Pancreas (tissue), 10 donors: Measurements from ENCODE around the gene IKBKG. TPM values are rescaled to one million over a fixed set of nuclear protein-coding genes. Genes with fewer than 3 reads are reported as not detected.
A peak's percentile ranks its signal among the peaks of the same experiment; 100 is the strongest.
"Not testable (repeated sequence)": the region's sequence is repeated elsewhere in the genome, so short reads cannot be mapped to it uniquely, and the experiment has no call there.

ENCODE experiments used
- ATAC-seq, 4 donors: fragments of 200-7000 bp; cut with Tn5 transposase; one replicate each; pipeline versions ENCODE4 v1.8.0 to v1.9.1; 2020; ENCODE audit warnings: mild to moderate bottlenecking in 4 of 4, moderate library complexity in 4 of 4
- DNase-seq, 6 donors: peaks; one replicate each; pipeline ENCODE4 v3.0.0-alpha.2; 2020
- FAIRE-seq: peaks from 2 replicates; lab custom pipeline; 2012; peaks lifted over from hg19 to GRCh38; lab: Jason Lieb, UNC
- H3K27ac ChIP-seq, 4 donors: fragments of 200-600 bp; sonication (generic); 1 replicate in 3 of 4; 2 replicates in 1 of 4; pipeline versions ENCODE4 v1.5.0 to v1.8.0; 2020
- H3K27me3 ChIP-seq, 4 donors: fragments of 200-600 bp; one replicate each; pipeline ENCODE4 v1.8.0; 2021
- H3K36me3 ChIP-seq, 3 donors: fragments of 200-600 bp; sonication (generic) in 1 of 3; one replicate each; pipeline versions ENCODE4 v1.5.0 to v1.8.0; 2020 to 2021
- H3K4me1 ChIP-seq, 3 donors: fragments of 200-600 bp; one replicate each; pipeline ENCODE4 v1.8.0; 2021
- H3K4me3 ChIP-seq, 4 donors: fragments of 200-600 bp; sonication (generic) in 2 of 4; one replicate each; pipeline versions ENCODE4 v1.5.0 to v1.8.0; 2020 to 2021
- H3K9me3 ChIP-seq, 4 donors: fragments of 200-600 bp; one replicate each; pipeline ENCODE4 v1.8.0; 2021
- CTCF ChIP-seq, 4 donors: fragments of 200-600 bp; sonication (generic) in 3 of 4; IDR thresholded peaks; one replicate each; pipeline versions ENCODE4 v1.5.0 to v1.8.0; 2021; ENCODE audit warnings: antibody characterized with exemption in 4 of 4
- WGBS, 2 donors: extraction: QIAGEN DNeasy Blood & Tissue Kit; methylation state at CpG; one replicate each; pipeline ENCODE4 v1.1.7; 2013; 5-methylcytosine and 5-hydroxymethylcytosine counted together
- intact Hi-C, 3 donors: fragments of 100-400 bp; cut with DNase I; formaldehyde crosslinking; loops; one replicate each; pipeline versions ENCODE4 v1.11.1 to v1.14.2; 2022
- polyA plus RNA-seq, 2 donors: library from polyadenylated mRNA; stranded (reverse); fragments of 200-250 nt; gene quantifications; one replicate each; pipeline ENCODE4 v1.2.3, GENCODE V29; 2013
- total RNA-seq, 6 donors: library from RNA; stranded (reverse); fragmentation: NEBNext Ultra II Directional in 4 of 6; extraction: Animal tissue kit (Norgen Biotek cat#: 25700) in 4 of 6; gene quantifications; one replicate each; pipeline versions ENCODE4 v1.2.1 to v1.2.4, GENCODE V29; 2021 to 2023
- donor health status: healthy with polysubstance abuse.
- donor health status: DM: no; HTN: no; CAD: no; lungs with moderate emphysema.
- donor health status: DM: no; HTN: no; CAD: no.
- donor health status: control.
- donor health status: control.
- donor health status: Bipolar disorder and iron deficiency.
- donor health status: DM: yes; HTN: yes; CAD: no.
- donor health status: DM: no; HTN: no; CAD: no.
- donor health status: DM: no; HTN: no; CAD: no.
- donor health status: DM: yes; HTN: yes; CAD: no.

The IKBKG gene
- total and polyA plus RNA-seq, 8 donors = 6.3 to 29.7 (median 10.2) TPM

GRCh38 chrX:154531626-154532025 is 15.8 kb upstream of the IKBKG start:
- Histone ChIP-seq H3K9me3 (no peaks in the 10 kb centered on the region), H3K4me3 (no peak overlapping the region), H3K36me3 (no peaks in the 10 kb centered on the region), H3K27me3 (no peaks in the 10 kb centered on the region), H3K27ac (no peak overlapping the region), H3K4me1 (peaks cover 0 to 2% (median 0%) of the 10 kb centered on the region in 3 donors)
- FAIRE-seq = no peak
- no peak for DNase-seq
- 74 to 81% methylated on average over 14 to 16 of the region's 16 CpGs for WGBS, 2 donors
- ATAC-seq = no peak
- TF ChIP-seq CTCF (IDR thresholded peaks at IDR 0.05) = no peak
- intact Hi-C loops = no loop called here

GRCh38 chrX:154532690-154533089 is 14.7 kb upstream of the IKBKG start:
- TF ChIP-seq CTCF (IDR thresholded peaks at IDR 0.05) = no peak
- no peaks in the 10 kb centered on the region for H3K9me3 ChIP-seq
- intact Hi-C loops = no loop called here
- no peak for ATAC-seq
- no peaks in the 10 kb centered on the region for H3K4me1 ChIP-seq
- H3K27ac ChIP-seq = no peak overlapping the region
- H3K36me3 ChIP-seq = no peaks in the 10 kb centered on the region
- 86 to 93% methylated on average over 23 of the region's 23 CpGs for WGBS, 2 donors
- no peak for DNase-seq
- no peaks in the 10 kb centered on the region for H3K27me3 ChIP-seq
- FAIRE-seq = no peak
- H3K4me3 ChIP-seq = no peak overlapping the region

GRCh38 chrX:154534526-154535322 is 12.7 kb upstream of the IKBKG start:
- Histone ChIP-seq H3K4me3 (no peak overlapping the region), H3K9me3 (no peaks in the 10 kb centered on the region), H3K4me1 (no peaks in the 10 kb centered on the region), H3K36me3 (no peaks in the 10 kb centered on the region), H3K27ac (no peak overlapping the region), H3K27me3 (no peaks in the 10 kb centered on the region)
- 20 to 23% methylated on average over 34 of the region's 34 CpGs for WGBS, 2 donors
- peak; percentile 99 to 100 (median 99) for TF ChIP-seq CTCF (IDR thresholded peaks at IDR 0.05)
- FAIRE-seq (peak; percentile 91), DNase-seq (peak; percentile 77 to 98 (median 94)), ATAC-seq (peak; percentile 95 to 100 (median 98))
- intact Hi-C loops = no loop called here

GRCh38 chrX:154535892-154536291 is 11.5 kb upstream of the IKBKG start:
- no peak for ATAC-seq
- TF ChIP-seq CTCF (IDR thresholded peaks at IDR 0.05) = no peak
- 64 to 74% methylated on average over 9 of the region's 9 CpGs for WGBS, 2 donors
- FAIRE-seq = no peak
- Histone ChIP-seq H3K27ac (no peak overlapping the region), H3K4me3 (no peak overlapping the region), H3K4me1 (no peaks in the 10 kb centered on the region), H3K27me3 (no peaks in the 10 kb centered on the region), H3K36me3 (no peaks in the 10 kb centered on the region), H3K9me3 (no peaks in the 10 kb centered on the region)
- intact Hi-C loops = no loop called here
- no peak for DNase-seq

GRCh38 chrX:154539077-154539476 is 8.3 kb upstream of the IKBKG start:
- H3K4me1 ChIP-seq = no peaks in the 10 kb centered on the region
- DNase-seq = no peak
- H3K27me3 ChIP-seq = no peaks in the 10 kb centered on the region
- H3K36me3 ChIP-seq = no peaks in the 10 kb centered on the region
- no peaks in the 10 kb centered on the region for H3K9me3 ChIP-seq
- no peak for TF ChIP-seq CTCF (IDR thresholded peaks at IDR 0.05)
- 69 to 80% methylated on average over 8 of the region's 8 CpGs for WGBS, 2 donors
- no peak for FAIRE-seq
- intact Hi-C loops = no loop called here
- no peak for ATAC-seq
- H3K4me3 ChIP-seq = no peak overlapping the region
- no peak overlapping the region for H3K27ac ChIP-seq

- FAIRE-seq, H3K4me1 ChIP-seq, ATAC-seq, H3K36me3 ChIP-seq, H3K27ac ChIP-seq, H3K4me3 ChIP-seq, H3K9me3 ChIP-seq, intact Hi-C loops, H3K27me3 ChIP-seq, DNase-seq: not testable (repeated sequence)
- 73 to 89% methylated on average over 7 of the region's 7 CpGs for WGBS, 2 donors
These were observed 7.1 kb upstream of the IKBKG start for GRCh38 chrX:154540365-154540764.
